ENCODE measurements around the gene C6orf141. TPM values are rescaled to one million over a fixed set of nuclear protein-coding genes. Genes with fewer than 3 reads are reported as not detected.

The C6orf141 gene
- total RNA-seq, 2 donors from 2014 or later, result 7.6 to 11.6 TPM

GRCh38 chr6:49531774-49532569 lies 18.5 kb upstream of the C6orf141 start:
- intact Hi-C loops (cut with DNase I, micrococcal nuclease), result loop anchor here in 1 of 2 donors (5.0 kb wide), 2 partner anchors 75 to 315 kb away; no protein-coding TSS in a partner anchor
- DNase-seq, result no peak

GRCh38 chr6:49535795-49536194 lies 14.7 kb upstream of the C6orf141 start:
- no peak for DNase-seq
- intact Hi-C loops (cut with DNase I, micrococcal nuclease), result no loop called here
- ATAC-seq, result no peak

More at GRCh38 chr6:49531774-49532569, 18.5 kb upstream of the C6orf141 start:
- peak; percentile 91 for ATAC-seq

DNA sequence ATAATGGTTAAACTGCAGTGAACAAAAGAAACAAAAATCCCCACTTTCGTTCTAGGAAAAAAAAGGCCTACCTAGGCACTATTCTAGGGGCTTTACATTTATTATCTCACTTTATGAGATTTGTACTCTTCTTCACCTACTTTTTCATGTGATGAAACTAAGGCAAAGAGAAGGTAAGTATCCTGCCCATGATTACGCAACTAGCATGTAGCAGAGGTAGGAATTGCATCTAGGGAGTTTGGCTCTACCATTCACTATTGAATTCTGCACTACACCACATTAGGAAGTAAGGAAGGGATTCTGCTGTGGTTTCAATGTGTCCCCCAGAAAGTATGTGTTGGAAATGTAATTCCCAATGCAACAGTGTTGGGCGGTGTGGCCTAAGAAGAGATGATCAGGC lies 11.4 kb upstream of the C6orf141 start:
- no peak for DNase-seq
- intact Hi-C loops (cut with DNase I, micrococcal nuclease), result no loop called here
- ATAC-seq, result no peak

DNA sequence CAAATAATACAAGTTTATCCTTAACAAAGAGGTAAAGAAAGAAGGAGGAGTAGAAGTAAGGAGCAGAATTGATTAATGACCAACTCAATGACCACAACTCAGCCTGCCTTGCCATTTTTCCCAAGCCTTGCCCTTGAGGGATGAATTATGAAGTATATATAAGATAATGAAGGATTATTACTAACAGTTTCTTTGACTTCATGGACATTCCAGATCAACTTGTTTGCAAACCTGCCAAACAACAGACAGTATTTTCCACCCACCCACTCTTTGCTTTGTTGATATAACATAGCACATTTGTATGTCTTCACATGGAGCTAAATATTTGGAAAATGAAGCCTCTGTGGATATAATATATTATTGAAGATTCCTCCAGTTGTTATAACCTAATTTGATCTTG lies 9.9 kb upstream of the C6orf141 start:
- no peak for ATAC-seq
- intact Hi-C loops (cut with DNase I, micrococcal nuclease), result no loop called here
- DNase-seq, result no peak

DNA sequence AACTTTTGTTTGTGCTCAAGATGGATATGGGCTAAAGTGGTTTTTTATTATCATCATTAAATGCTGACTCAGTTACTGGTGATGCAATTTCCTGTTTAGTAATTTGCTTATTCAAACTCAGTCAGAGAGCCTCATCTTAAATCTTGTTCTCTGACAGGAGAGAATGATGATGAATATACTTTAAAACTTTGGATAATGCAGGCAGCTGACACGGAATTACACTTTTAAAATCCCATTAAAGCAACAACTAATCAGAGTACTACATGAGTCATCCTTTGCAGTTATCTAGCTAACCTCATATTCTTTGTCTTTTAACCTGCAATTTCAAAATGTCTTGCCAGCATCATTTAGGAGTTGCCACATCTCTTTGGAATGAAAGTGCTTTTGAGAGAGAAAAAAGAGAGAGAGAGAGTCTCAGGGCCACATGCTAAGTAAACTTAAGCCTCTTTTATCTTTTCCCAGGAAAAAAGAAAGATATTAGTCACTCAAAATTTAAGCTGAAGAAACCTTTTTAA lies 9.2 kb upstream of the C6orf141 start:
- ATAC-seq, result peak; percentile 17
- no peak for DNase-seq
- intact Hi-C loops (cut with DNase I, micrococcal nuclease), result no loop called here

DNA sequence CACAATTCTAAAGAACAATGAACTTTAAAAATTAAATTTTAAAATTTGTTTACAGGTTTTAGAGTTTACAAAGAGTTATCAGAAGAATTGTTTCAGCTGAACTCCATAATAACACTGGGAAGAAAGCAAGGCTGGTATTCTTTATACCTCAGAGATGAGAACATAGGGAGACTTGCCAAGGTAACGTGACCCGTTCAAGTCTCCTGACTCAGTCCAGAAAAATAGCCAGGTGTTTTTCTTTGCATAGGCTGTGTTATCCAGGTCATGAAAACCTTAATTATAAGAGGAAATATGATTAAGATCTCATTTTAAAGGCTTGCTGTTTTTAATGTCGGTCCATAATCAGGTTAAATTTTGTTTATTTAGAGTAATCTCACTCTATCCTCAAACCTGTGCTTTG lies 8.5 kb upstream of the C6orf141 start:
- intact Hi-C loops (cut with DNase I, micrococcal nuclease), result no loop called here
- ATAC-seq, result no peak
- no peak for DNase-seq

DNA sequence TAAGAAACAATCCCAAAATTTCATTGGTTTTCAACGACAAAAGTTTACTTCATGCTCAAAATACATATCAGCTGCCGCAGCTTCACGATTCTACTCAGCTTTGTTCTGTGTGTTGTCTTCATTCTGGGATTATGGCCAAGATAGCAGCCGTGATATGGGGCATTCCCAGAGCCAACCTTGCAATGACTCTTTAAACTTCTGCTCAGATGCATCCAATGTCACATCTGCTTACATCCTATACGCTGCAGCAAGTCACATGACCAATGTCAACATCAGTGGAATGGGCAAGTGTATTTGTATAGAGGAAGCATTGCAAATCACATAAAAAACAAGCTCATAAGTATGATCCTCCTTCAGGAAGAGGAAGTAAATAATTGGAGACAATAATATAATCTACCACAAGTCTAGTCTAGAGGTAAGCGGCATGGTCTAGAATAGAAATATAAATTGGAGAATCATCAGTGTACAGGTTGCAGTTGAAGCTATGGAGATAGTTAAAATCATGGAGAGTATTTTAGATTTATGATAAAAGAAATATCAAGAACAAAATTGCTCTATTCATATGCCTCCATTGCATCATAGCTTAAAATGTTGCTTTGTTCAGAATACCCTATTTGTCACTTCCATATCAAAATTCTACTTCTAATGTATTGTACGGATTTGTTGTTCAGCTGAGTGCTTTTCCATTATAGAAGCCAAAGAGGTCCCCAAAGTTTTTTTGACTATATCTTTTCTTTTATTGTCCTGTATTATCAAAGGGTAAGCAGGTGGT lies 7.2 kb upstream of the C6orf141 start:
- DNase-seq, result no peak

GRCh38 chr6:49546331-49546730 lies 4.1 kb upstream of the C6orf141 start:
- intact Hi-C loops (cut with DNase I, micrococcal nuclease), result no loop called here
- no peak for ATAC-seq
- no peak for DNase-seq

More for the DNA sequence above, 7.2 kb upstream of the C6orf141 start:
- peak; percentile 94 for ATAC-seq
- intact Hi-C loops (cut with DNase I, micrococcal nuclease), result no loop called here

GRCh38 chr6:49548613-49549304 lies 1.7 kb upstream of the C6orf141 start:
- no peak for ATAC-seq
- intact Hi-C loops (cut with DNase I, micrococcal nuclease), result no loop called here
- no peak for DNase-seq

DNA sequence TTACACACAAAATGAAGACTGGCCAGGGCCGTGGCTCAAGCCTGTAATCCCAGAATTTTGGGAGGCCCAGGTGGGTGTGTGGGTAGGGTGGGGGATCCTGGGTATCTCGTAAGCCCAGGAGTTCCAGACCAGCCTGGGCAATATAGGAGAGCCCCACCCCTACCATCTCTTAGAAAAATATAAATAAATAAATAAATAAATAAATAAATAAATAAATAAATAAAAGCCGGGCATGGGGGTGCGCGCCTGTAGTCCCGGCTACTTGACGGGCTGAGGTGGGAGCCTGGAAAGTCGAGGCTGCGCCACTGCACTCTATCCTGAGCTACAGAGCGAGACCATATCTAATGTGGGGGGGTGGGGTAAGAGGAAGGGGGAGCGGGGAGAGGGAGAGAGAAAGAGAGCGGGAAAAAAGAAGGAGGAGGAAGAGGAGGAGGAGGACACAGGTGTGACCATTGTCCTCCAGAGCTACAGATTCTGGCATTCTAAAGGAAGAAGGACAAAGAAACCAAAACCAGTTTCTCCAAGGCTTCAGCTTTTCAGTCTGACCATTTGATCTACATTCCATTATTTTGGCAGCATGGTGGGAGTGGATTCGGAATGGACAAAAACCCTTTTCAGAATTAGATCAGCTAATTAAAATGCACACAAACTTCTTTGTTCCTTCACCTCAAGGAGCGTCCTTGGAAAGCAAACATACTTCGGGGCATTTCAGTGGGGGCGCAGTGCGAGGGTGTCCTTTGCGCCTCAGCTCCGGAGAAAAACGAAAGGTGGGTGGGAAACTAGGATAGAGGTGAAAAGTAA lies 577 bp upstream of the C6orf141 start:
- no peak for DNase-seq
- no peak for ATAC-seq
- intact Hi-C loops (cut with DNase I, micrococcal nuclease), result no loop called here

GRCh38 chr6:49551078-49551865 lies 804 bp downstream of the C6orf141 start:
- ATAC-seq (peak; percentile 61), DNase-seq (peak; percentile 26 to 51)
- intact Hi-C loops (cut with DNase I, micrococcal nuclease), result no loop called here

- DNase-seq (no peak), ATAC-seq (no peak)
- intact Hi-C loops (cut with DNase I, micrococcal nuclease), result no loop called here
Measured at GRCh38 chr6:49551866-49552129, 1.3 kb downstream of the C6orf141 start.

DNA sequence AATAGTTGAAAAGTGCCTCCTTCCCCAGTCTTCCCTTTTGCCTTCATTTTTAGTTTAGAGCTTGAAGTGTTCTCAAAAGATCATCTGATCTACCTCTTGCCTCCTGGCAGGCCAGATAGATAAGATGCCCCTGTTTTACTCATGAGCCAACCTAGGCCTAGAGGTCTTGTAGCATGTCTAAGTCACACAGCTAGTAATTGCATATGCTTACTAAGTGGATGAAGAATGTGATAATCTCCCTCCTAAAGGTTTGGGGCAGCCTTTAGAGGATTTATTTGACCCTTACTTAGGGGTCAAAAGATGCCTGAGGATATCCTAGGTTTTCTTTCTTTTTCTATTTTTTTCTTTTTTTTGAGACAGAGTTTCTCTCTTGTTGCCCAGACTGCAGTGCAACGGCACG lies 2.1 kb downstream of the C6orf141 start:
- intact Hi-C loops (cut with DNase I, micrococcal nuclease), result no loop called here
- no peak for DNase-seq
- ATAC-seq, result no peak

DNA sequence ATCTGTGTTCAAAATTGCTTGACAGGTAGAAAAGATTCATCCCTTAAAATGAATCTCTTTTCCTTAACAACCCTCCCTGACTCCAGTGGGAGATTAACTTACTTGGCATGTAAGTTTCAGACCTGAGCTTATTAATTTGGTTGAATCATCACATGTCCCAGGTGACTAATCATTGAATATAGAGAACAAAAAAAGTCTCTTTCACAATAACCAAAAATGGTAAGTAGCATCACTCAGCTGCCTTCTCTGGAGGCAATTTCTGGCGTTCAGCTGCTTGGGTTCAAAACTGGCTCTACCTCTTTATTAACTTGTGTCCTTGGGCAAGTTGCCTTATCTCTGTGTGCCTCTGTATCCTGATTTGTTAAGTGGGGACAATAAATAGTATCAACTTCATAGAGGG lies 2.9 kb downstream of the C6orf141 start:
- no peak for DNase-seq
- intact Hi-C loops (cut with DNase I, micrococcal nuclease), result no loop called here
- no peak for ATAC-seq

DNA sequence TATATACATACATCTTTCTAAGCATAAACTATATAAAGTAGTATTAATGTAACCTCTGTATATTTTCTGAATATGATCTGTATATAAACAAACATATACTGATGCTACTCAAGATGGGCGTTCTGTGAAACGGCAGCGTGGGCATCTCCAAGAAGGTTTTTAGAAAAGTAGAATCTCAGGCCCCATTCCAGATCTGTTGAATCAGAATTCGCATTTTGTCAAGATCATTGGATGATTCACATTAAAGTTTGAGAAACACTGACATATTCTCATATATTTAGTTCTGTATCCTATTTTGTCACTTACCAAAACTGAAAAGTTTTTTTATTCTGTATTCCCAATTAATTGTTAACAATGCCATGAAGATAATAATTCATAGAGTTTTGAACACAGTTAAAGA lies 5.5 kb downstream of the C6orf141 start:
- no peak for ATAC-seq
- DNase-seq, result no peak
- intact Hi-C loops (cut with DNase I, micrococcal nuclease), result no loop called here

GRCh38 chr6:49556429-49556837 lies 6.0 kb downstream of the C6orf141 start:
- DNase-seq, result peak; percentile 45 to 75
- intact Hi-C loops (cut with DNase I, micrococcal nuclease), result no loop called here
- ATAC-seq, result peak; percentile 99

DNA sequence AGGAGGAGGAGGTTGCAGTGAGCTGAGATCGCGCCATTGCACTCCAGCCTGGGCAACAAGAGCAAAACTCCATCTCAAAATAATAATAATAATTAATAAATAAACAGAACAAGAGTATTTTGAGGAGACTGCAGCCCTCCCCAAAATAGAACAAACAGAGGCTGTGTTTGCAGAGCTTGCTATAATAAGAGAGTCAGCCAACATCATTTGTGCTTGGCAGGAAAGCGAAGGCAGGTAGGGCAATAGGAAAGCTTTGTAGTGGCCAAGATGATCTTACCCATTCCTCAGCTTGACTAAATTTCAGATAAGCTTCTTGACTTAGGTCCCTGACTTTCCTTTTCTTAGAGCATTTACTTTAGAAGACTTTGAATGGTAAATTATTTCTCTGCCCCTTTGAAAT lies 6.7 kb downstream of the C6orf141 start:
- no peak for DNase-seq
- ATAC-seq, result peak; percentile 48
- intact Hi-C loops (cut with DNase I, micrococcal nuclease), result no loop called here

GRCh38 chr6:49558238-49558637 lies 7.8 kb downstream of the C6orf141 start:
- intact Hi-C loops (cut with DNase I, micrococcal nuclease), result no loop called here
- DNase-seq (no peak), ATAC-seq (no peak)

All from left colon (tissue), 2 donors.